ENCODE data around the gene EPAS1. TPM values are rescaled to one million over a fixed set of nuclear protein-coding genes. Genes with fewer than 3 reads are reported as not detected.

Gene EPAS1
- total and polyA plus RNA-seq, 2 of the 13 experiments (the other 11 are each of a cell fraction or from before 2014, with no cell fraction given) = 47.1 to 182 TPM

DNA sequence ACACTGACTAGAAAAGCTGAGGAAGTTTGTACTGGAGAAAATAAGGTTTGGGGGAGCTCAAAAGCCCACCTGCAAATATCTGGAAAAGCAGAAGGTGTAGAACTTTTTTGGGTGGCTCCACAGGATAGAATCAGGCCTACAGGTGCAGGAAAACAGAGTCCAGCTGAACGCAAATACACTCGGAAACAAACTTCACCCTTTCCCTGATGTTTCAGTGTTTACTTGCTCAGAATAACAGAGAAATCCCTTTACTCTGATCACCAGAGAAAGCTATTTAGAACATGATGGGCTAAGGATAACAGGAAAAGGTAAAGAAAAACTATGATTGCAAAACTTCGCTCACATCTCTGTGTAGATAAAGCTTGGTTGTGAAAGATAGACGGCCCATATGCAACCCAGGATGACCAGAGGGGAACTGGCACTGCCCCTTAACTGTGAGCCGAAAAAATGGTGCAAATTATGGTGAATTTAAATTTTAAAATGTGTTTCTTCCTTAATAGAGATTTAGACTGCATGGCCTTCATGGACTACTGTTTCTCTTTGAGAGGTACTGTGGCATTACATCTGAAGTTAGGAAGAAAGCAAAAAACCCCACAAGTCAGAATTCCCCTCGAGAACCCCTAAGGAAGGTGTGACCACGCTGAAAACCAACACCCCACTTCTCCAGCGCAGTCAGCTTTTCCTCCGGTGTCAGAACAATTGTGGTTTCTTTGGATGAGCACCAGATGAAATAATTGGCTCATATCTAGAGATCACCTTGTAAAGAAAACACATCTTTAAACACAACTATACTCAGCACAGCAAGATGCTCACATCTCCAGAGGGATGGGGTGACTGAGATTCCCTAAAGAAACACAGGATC is 97.7 kb downstream of the EPAS1 start (continued):
- TF ChIP-seq SNRNP70 (IDR thresholded peaks at IDR 0.05; ENCODE audit: low read depth, low read length) (no peak), ZNF569 (CRISPR knock-in tag; IDR thresholded peaks at IDR 0.05; ENCODE audit: borderline replicate concordance) (no peak), GABPB1 (CRISPR knock-in tag; IDR thresholded peaks at IDR 0.05) (no peak), GATAD1 (CRISPR knock-in tag; IDR thresholded peaks at IDR 0.05) (no peak; the same call in none of the 2 replicates), ZNF850 (CRISPR knock-in tag; conservative IDR thresholded peaks at IDR 0.05) (no peak), BORCS8-MEF2B (CRISPR knock-in tag; IDR thresholded peaks at IDR 0.05) (no peak), PPARG (CRISPR knock-in tag; conservative IDR thresholded peaks at IDR 0.05) (peak; percentile 97), CAMTA2 (CRISPR knock-in tag; IDR thresholded peaks at IDR 0.05; ENCODE audit: borderline replicate concordance) (no peak), TMF1 (CRISPR knock-in tag; IDR thresholded peaks at IDR 0.05; ENCODE audit: low read depth) (no peak), MXD4 (CRISPR knock-in tag; IDR thresholded peaks at IDR 0.05) (no peak), ZNF543 (CRISPR knock-in tag; IDR thresholded peaks at IDR 0.05) (0 out of 2 replicates have a peak, but pooled peaks have one; percentile 26), NCOA5 (CRISPR knock-in tag; IDR thresholded peaks at IDR 0.05) (no peak), SNAI1 (CRISPR knock-in tag; IDR thresholded peaks at IDR 0.05; ENCODE audit: borderline replicate concordance) (no peak), NFATC3 (CRISPR knock-in tag; IDR thresholded peaks at IDR 0.05) (no peak), HHEX (CRISPR knock-in tag; IDR thresholded peaks at IDR 0.05) (peak; percentile 70), ZFAT (CRISPR knock-in tag; conservative IDR thresholded peaks at IDR 0.05) (no peak), AGO1 (IDR thresholded peaks at IDR 0.05; ENCODE audit: low read depth, low read length, poor library complexity, severe bottlenecking) (no peak)
- TF ChIP-seq, protein P1, sequence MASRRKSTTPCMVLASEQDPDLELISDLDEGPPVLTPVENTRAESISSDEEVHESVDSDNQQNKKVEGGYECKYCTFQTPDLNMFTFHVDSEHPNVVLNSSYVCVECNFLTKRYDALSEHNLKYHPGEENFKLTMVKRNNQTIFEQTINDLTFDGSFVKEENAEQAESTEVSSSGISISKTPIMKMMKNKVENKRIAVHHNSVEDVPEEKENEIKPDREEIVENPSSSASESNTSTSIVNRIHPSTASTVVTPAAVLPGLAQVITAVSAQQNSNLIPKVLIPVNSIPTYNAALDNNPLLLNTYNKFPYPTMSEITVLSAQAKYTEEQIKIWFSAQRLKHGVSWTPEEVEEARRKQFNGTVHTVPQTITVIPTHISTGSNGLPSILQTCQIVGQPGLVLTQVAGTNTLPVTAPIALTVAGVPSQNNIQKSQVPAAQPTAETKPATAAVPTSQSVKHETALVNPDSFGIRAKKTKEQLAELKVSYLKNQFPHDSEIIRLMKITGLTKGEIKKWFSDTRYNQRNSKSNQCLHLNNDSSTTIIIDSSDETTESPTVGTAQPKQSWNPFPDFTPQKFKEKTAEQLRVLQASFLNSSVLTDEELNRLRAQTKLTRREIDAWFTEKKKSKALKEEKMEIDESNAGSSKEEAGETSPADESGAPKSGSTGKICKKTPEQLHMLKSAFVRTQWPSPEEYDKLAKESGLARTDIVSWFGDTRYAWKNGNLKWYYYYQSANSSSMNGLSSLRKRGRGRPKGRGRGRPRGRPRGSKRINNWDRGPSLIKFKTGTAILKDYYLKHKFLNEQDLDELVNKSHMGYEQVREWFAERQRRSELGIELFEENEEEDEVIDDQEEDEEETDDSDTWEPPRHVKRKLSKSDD (CRISPR knock-in tag; IDR thresholded peaks at IDR 0.05; ENCODE audit: low read depth) = no peak
- TF ChIP-seq, protein P2, sequence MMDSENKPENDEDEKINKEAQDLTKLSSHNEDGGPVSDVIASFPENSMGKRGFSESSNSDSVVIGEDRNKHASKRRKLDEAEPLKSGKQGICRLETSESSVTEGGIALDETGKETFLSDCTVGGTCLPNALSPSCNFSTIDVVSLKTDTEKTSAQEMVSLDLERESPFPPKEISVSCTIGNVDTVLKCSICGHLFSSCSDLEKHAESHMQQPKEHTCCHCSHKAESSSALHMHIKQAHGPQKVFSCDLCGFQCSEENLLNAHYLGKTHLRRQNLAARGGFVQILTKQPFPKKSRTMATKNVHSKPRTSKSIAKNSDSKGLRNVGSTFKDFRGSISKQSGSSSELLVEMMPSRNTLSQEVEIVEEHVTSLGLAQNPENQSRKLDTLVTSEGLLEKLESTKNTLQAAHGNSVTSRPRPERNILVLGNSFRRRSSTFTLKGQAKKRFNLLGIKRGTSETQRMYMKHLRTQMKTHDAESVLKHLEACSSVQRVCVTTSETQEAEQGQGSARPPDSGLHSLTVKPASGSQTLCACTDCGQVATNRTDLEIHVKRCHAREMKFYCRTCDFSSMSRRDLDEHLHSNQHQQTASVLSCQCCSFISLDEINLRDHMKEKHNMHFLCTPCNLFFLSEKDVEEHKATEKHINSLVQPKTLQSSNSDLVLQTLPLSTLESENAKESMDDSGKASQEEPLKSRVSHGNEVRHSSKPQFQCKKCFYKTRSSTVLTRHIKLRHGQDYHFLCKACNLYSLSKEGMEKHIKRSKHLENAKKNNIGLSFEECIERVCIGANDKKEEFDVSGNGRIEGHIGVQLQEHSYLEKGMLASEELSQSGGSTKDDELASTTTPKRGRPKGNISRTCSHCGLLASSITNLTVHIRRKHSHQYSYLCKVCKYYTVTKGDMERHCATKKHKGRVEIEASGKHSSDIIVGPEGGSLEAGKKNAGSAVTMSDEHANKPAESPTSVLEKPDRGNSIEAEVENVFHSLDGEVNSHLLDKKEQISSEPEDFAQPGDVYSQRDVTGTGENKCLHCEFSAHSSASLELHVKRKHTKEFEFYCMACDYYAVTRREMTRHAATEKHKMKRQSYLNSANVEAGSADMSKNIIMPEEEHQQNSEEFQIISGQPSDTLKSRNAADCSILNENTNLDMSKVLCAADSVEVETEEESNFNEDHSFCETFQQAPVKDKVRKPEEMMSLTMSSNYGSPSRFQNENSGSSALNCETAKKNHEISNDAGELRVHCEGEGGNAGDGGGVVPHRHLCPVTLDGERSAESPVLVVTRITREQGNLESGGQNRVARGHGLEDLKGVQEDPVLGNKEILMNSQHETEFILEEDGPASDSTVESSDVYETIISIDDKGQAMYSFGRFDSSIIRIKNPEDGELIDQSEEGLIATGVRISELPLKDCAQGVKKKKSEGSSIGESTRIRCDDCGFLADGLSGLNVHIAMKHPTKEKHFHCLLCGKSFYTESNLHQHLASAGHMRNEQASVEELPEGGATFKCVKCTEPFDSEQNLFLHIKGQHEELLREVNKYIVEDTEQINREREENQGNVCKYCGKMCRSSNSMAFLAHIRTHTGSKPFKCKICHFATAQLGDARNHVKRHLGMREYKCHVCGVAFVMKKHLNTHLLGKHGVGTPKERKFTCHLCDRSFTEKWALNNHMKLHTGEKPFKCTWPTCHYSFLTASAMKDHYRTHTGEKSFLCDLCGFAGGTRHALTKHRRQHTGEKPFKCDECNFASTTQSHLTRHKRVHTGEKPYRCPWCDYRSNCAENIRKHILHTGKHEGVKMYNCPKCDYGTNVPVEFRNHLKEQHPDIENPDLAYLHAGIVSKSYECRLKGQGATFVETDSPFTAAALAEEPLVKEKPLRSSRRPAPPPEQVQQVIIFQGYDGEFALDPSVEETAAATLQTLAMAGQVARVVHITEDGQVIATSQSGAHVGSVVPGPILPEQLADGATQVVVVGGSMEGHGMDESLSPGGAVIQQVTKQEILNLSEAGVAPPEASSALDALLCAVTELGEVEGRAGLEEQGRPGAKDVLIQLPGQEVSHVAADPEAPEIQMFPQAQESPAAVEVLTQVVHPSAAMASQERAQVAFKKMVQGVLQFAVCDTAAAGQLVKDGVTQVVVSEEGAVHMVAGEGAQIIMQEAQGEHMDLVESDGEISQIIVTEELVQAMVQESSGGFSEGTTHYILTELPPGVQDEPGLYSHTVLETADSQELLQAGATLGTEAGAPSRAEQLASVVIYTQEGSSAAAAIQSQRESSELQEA (CRISPR knock-in tag; IDR thresholded peaks at IDR 0.05; ENCODE audit: not compliant biosample characterization) = no peak
